Activated T-helper 1 cell treated with Interleukin-2 at 50 U/mL for 16 hours (primary cell): ENCODE measurements around the gene ACP7.
"Not testable (repeated sequence)": the region's sequence is repeated elsewhere in the genome, so short reads cannot be mapped to it uniquely, and the experiment has no call there.

Experiments used
- DNase-seq: peaks from one replicate; pipeline ENCODE4 v3.0.0-alpha.2; 2020; ENCODE audit warnings: low read depth

The ACP7 gene

DNA sequence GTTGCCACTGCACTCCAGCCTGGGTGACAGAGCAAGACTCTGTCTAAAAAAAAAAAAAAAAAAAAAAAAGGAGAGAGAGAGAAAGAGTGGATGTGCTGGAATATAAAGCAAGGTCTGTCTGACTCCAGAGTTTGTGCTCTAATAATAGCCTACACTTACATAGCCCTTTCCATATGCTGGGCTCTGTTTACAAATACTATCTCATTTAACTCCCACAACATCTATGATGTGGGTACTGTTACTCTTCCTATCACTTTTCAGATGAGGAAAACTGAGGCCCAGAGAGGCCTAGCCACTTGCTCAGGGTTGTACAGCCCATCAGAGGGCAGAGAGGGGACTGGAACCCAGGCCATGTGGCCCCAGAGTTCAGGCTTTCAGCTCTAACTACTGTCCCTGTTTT is 25.5 kb downstream of the ACP7 start:
- DNase-seq = no peak

- peak; percentile 44 for DNase-seq
These were observed 26.2 kb downstream of the ACP7 start for GRCh38 chr19:39110263-39110967.

- no peak for DNase-seq
These were observed 27.5 kb downstream of the ACP7 start for GRCh38 chr19:39111593-39112199.

GRCh38 chr19:39112338-39112890 is 28.2 kb downstream of the ACP7 start:
- DNase-seq = no peak

DNA sequence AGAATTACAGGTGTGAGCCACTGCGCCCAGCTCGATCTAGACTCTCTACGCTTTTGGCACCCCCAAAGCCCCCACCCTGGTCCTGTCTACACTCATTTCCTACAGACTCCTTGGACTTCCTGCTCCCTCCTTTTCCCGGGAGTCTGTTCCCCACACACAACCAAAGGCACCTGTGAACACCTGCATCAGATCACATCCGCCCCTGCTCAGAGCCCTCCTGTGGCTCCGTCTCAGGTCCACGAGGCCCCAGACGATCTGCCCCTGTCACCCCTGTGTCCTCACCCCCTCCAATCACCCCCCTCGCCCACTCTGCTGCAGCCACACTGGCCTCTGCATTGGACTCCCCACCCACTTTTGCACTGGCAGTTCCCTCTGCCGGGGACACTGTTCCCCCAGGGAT is 29.0 kb downstream of the ACP7 start:
- no peak for DNase-seq

- DNase-seq = no peak
These were observed 31.1 kb downstream of the ACP7 start for GRCh38 chr19:39115105-39115847.

DNA sequence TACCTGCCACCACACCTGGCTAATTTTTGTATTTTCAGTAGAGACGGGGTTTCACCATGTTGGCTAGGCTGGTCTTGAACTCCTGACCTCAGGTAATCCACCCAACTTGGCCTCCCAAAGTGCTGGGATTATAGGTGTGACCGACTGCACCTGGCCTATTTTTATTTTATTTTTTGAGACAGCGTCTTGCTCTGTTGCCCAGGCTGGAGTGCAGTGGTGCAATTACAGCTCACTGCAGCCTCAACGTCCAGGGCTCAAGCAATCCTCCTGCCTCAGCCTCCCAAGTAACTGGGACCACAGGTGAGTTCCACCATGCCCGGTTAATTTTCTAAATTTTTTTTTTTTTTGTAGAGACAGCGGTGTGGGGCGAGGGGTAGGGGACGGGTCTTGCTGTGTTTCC is 32.9 kb downstream of the ACP7 start:
- DNase-seq = not testable (repeated sequence)

- no peak for DNase-seq
These were observed 35.7 kb downstream of the ACP7 start for GRCh38 chr19:39119830-39120229.

- no peak for DNase-seq
These were observed 39.0 kb downstream of the ACP7 start for GRCh38 chr19:39122934-39123731.

DNA sequence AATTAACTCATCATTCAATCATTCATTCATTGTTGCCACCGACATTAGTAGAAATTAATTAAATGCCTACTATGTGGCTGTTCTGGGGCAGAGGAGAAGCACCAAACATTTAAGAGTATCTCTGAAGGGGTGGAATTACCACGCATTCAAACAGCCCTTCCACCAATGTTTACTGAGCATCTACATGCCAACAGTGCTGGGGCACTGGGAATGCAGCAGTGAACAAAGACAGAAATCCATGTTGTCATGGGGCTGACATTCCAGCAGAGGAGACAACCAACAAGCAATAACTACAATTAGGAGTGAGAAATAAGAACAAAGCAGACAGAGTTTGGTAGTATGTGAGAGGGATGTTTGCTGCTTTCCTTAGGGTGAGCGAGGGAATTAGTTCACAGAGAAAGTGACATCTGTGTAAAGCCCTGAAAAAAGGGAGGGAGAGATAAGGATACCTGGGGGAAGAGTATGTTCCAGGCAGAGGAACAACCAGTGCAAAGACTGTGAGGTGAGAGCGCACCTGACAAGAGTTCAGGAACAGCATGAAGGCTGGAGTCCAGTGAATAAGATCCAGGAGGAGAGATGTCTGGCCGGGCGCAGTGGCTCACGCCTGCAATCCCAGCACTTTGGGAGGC is 40.1 kb downstream of the ACP7 start:
- no peak for DNase-seq

- DNase-seq = no peak
These were observed 41.0 kb downstream of the ACP7 start for GRCh38 chr19:39125199-39125553.

- DNase-seq = peak; percentile 92
These were observed 41.6 kb downstream of the ACP7 start, which contains the start of gene PAK4 for GRCh38 chr19:39125554-39126311. Gene PAK4 (plus strand): TSS chr19:39125786. CDS start chr19:39169554, 43,768 bp downstream.

DNA sequence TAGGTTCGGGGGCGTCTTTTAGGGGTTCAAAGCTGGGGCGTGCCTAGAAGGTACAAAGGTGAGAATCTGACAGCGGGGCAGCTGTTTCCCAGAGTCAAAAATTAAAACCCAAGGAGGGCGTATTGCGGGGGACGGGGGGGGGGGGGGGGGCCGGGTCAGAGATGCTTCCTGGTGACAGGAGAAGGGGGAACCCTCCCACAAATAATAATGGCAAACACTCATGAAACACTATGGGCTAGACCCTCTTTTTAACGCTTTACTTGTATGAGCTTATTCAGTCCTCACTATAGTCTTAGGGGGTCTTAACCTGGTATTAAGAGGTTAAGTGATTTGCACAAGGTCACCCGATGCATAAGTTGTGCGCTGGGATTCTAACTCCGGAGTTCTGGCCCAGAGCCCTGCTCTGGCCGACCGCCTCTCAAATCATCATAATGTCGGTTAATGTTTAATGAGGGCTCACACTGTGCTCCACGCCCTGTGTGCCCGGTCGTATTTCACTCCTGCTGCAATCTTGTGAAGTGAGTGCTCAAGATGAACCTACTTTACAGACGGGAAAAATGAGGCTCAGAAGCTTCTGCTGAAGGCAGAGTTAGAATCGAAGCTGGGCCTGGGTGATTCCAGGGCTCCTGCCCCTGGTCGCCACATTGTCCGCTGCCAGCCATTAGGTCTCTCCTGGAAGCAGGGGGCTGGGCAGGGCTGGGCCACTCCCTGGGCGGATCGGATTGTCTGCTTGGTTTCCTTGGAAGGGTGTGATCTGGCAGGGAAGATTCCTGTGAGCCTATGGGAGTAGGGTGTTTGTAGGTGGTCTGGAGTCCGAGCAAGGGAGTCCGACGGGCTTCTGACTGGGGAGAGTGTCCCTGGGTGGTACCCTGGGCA is 42.4 kb downstream of the ACP7 start:
- DNase-seq = no peak

GRCh38 chr19:39127812-39128515 is 43.8 kb downstream of the ACP7 start:
- no peak for DNase-seq

DNA sequence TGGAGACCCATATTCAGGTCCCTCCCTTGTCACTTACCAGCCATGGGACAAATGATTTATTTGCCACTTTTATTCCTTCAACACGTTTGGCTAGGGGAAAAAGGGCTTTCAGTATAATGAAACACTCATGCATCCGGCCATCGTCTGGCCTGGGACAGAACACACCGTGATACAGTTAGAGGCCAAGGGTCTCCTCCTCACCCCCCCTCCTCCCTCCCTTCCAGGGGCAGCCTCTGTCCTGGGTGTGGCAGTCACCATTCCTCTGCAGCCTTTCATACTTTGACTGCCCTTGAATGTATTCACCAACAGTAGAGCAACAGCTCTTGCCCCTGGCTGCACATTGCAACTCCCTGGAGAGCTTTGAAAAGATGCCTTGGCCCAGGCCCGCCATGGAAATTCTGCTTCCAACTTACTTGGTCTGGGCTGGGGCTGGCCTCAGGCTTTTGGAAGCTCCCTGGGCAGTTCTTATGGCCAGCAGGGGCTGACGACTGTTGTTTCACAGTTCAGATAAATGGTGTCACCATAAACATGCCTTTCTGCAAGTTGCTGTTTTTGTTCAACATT is 44.4 kb downstream of the ACP7 start:
- no peak for DNase-seq

DNA sequence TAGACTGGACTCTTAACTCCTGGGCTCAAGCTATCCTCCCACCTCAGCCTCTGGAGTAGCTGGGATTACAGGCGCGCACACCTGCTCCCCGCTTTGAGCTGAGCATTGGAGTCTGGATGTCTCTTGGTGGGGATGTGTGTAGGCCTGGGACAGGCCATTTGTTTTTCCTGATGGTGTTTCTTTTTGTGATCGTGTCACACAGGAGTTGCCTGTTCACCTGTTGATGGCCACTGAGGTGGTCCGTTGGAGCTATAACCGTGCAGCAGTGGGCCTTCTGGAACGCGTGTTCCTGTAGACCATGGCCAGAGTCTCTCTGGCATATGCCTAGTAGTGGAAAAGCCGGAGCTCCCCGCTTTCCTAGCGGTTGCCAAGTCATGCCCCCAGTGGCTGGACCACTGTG is 44.9 kb downstream of the ACP7 start:
- no peak for DNase-seq

GRCh38 chr19:39130337-39131254 is 46.4 kb downstream of the ACP7 start:
- no peak for DNase-seq

DNA sequence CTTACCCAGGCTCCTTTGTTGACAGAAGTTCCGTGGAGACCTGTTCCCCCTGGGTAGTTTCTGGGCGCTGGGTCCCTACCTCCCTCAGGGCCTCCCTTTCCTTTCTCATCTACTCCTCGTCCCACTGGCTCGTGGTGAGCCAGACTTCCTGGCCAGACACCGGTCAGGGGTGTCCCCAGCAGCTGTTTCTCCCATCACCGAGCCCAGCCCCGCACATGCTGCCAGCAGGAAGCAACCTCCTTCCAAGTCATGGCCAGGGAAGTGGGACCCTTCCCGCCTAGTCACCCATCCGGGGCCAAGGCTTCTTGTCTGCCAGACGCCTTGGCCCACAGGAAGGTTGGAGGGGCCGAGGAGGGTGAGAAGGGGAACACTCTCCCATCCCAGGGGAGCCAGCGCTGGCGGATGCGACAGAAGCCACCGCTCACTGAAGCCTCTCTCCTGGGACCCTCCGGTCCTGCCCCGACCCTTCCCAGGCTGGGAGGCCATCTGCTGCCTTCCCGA is 47.1 kb downstream of the ACP7 start:
- DNase-seq = no peak
